Measurements from ENCODE around the gene MESP2.

Gene MESP2

GRCh38 chr15:89802986-89803824, 27.1 kb downstream of the MESP2 start:
- DNase-seq: no peak

GRCh38 chr15:89803941-89804800, 28.0 kb downstream of the MESP2 start:
- no peak for DNase-seq

- no peak for DNase-seq
Measured at GRCh38 chr15:89805241-89806209, 29.4 kb downstream of the MESP2 start.

GRCh38 chr15:89806210-89806558, 30.1 kb downstream of the MESP2 start:
- DNase-seq: no peak

GRCh38 chr15:89806559-89807550, 30.7 kb downstream of the MESP2 start:
- DNase-seq: no peak

GRCh38 chr15:89807689-89808088, 31.6 kb downstream of the MESP2 start:
- no peak for DNase-seq

GRCh38 chr15:89808160-89808870, 32.2 kb downstream of the MESP2 start:
- no peak for DNase-seq

- no peak for DNase-seq
Measured at GRCh38 chr15:89809093-89809786, 33.1 kb downstream of the MESP2 start.

GRCh38 chr15:89809787-89810148, 33.6 kb downstream of the MESP2 start:
- no peak for DNase-seq

GRCh38 chr15:89810837-89811236, 34.7 kb downstream of the MESP2 start:
- no peak for DNase-seq

GRCh38 chr15:89812011-89812846, 36.1 kb downstream of the MESP2 start:
- DNase-seq: no peak

- no peak for DNase-seq
Measured at GRCh38 chr15:89812847-89813320, 36.8 kb downstream of the MESP2 start.

- no peak for DNase-seq
Measured at GRCh38 chr15:89813381-89814111, 37.4 kb downstream of the MESP2 start.

GRCh38 chr15:89814112-89814742, 38.1 kb downstream of the MESP2 start:
- no peak for DNase-seq

GRCh38 chr15:89815769-89816168, 39.6 kb downstream of the MESP2 start:
- DNase-seq: no peak

GRCh38 chr15:89817701-89818280, 41.7 kb downstream of the MESP2 start:
- no peak for DNase-seq

GRCh38 chr15:89818287-89818686, 42.2 kb downstream of the MESP2 start:
- no peak for DNase-seq

All from NCI-H510A treated with DMSO at 0.1 percent for 48 hours (cell line).